KMS-11 (cell line): Measurements from ENCODE around the gene RPTOR.

Experiments
- H2AFZ ChIP-seq: fragments of 200-600 bp; sonication (generic); 2 replicates; pipeline ENCODE4 v1.6.1; 2016; ENCODE audit warnings: antibody characterized with exemption, mixed run types, low read depth
- H3K27ac ChIP-seq: fragments of 200-600 bp; sonication (generic); 2 replicates; pipeline ENCODE4 v1.6.1; 2016; ENCODE audit warnings: mild to moderate bottlenecking, mixed run types
- H3K27me3 ChIP-seq: fragments of 200-600 bp; sonication (generic); 2 replicates; pipeline ENCODE4 v1.6.1; 2017; ENCODE audit warnings: mild to moderate bottlenecking, low read depth, mixed run types, moderate library complexity; ENCODE audit not compliant: insufficient read depth
- H3K36me3 ChIP-seq: fragments of 200-600 bp; sonication (generic); 2 replicates; pipeline ENCODE4 v1.6.1; 2017; ENCODE audit warnings: mild to moderate bottlenecking, mixed run types; ENCODE audit not compliant: insufficient read depth
- H3K4me1 ChIP-seq: fragments of 200-600 bp; sonication (generic); 2 replicates; pipeline ENCODE4 v1.6.1; 2016; ENCODE audit warnings: mild to moderate bottlenecking, low read depth, mixed run types; ENCODE audit not compliant: poor library complexity, severe bottlenecking
- H3K4me2 ChIP-seq: fragments of 200-600 bp; sonication (generic); 2 replicates; pipeline ENCODE4 v1.7.0; 2016; ENCODE audit warnings: mild to moderate bottlenecking, mixed run types
- H3K4me3 ChIP-seq: fragments of 200-600 bp; sonication (generic); IDR thresholded peaks from 2 replicates; pipeline ENCODE4 v1.6.1; 2017; ENCODE audit warnings: low read depth, low read length, mixed read lengths; ENCODE audit not compliant: insufficient read depth
- H3K79me2 ChIP-seq: fragments of 200-600 bp; sonication (generic); 2 replicates; pipeline ENCODE4 v1.6.1; 2016; ENCODE audit warnings: low read depth, mixed run types; ENCODE audit not compliant: insufficient read depth
- H3K9ac ChIP-seq: fragments of 200-600 bp; sonication (generic); 2 replicates; pipeline ENCODE4 v1.6.1; 2016; ENCODE audit warnings: mild to moderate bottlenecking, mixed run types
- H4K20me1 ChIP-seq: fragments of 200-600 bp; sonication (generic); 2 replicates; pipeline ENCODE4 v1.6.1; 2016; ENCODE audit warnings: mild to moderate bottlenecking, mixed run types; ENCODE audit not compliant: insufficient read depth
- CTCF ChIP-seq: fragments of 200-600 bp; sonication (generic); conservative IDR thresholded peaks from 2 replicates; pipeline ENCODE4 v1.6.1; 2017; ENCODE audit warnings: low read depth, mild to moderate bottlenecking, antibody characterized with exemption, low read length, moderate library complexity, mixed read lengths

Gene RPTOR

DNA sequence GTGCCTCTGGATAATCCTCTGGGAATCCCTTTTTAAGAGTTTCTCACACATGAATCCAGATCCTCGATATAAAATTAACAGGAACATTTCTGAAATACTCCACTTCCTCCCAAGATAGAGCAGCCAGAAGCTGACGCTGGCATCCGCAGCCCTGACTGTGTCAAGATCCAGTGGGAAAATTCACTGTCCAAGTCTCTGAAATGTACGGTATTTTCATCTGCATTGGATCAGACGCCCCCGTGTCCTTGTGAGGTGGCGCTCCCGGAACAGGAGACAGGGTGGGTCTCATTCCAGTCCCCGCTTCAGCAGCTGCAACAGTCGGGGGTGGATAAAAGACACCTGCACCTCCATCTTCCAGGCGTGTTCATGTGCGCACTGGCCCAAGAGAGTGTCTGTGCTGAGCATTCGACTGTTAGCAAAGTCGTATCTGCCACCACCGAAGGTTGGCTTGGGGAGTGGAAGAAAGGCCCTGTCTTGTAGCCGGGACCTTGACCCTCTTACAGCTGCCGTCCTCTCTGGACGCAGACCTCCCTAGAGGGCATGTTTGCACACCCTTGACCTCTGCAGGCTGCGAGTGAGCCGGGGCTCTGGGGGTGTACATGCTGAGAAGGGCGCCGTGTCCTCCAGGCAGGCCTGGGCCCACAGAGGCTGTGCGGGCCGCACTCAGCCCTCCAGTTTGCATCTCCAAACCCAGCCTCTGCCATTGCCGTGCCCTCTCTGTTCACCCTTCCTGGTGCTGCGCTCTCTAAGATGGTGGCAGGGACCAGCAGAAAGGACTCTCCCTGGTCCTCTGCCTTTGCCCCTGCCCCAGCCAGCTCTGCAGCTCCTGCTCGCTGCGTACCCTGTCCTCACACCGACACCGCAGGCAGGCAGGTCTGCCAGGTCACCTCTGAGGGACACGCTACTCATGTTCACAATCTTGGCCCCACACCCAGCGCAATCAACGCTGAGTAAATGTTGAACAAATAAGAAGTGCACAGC lies 375.0 kb downstream of the RPTOR start:
- Histone ChIP-seq H4K20me1 (no peaks in the 10 kb centered on the region), H3K9ac (no peak overlapping the region), H3K36me3 (no peaks in the 10 kb centered on the region), H3K27me3 (no peaks in the 10 kb centered on the region), H2AFZ (no peak overlapping the region), H3K4me1 (no peaks in the 10 kb centered on the region), H3K4me3 (no peak overlapping the region), H3K79me2 (no peaks in the 10 kb centered on the region), H3K4me2 (no peak overlapping the region), H3K27ac (no peak overlapping the region)
- TF ChIP-seq CTCF = no peak

DNA sequence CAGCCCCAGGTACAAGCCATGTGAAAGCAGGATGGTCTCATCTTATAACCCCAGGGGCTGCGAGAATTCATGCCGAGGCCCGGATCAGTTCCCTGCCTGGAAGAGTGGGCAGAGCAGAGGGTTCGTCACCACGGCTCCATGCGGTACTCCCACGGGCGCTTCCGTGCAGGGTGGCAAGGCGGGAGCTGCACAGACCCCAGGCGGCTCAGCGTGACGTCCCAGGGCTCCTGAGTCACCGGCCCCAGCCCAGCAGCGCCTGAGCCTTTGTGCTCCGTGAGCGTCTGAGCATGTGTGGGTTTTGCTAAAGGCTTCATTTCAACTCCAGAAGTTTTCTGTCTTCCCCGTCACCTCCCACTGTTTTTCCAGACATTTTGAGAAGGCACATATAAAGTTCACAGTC lies 375.8 kb downstream of the RPTOR start:
- Histone ChIP-seq H3K9ac (no peak overlapping the region), H3K4me3 (no peak overlapping the region), H4K20me1 (no peaks in the 10 kb centered on the region), H3K27me3 (no peaks in the 10 kb centered on the region), H3K4me2 (no peak overlapping the region), H2AFZ (no peak overlapping the region), H3K4me1 (no peaks in the 10 kb centered on the region), H3K27ac (no peak overlapping the region), H3K36me3 (no peaks in the 10 kb centered on the region), H3K79me2 (no peaks in the 10 kb centered on the region)
- no peak for TF ChIP-seq CTCF

GRCh38 chr17:80921159-80921558 lies 376.5 kb downstream of the RPTOR start:
- H3K36me3 ChIP-seq = no peaks in the 10 kb centered on the region
- H3K27ac ChIP-seq = no peak overlapping the region
- H3K4me1 ChIP-seq = no peaks in the 10 kb centered on the region
- H3K4me3 ChIP-seq = no peak overlapping the region
- TF ChIP-seq CTCF = no peak
- H2AFZ ChIP-seq = no peak overlapping the region
- H3K4me2 ChIP-seq = no peak overlapping the region
- no peak overlapping the region for H3K9ac ChIP-seq
- H3K27me3 ChIP-seq = no peaks in the 10 kb centered on the region
- H4K20me1 ChIP-seq = no peaks in the 10 kb centered on the region
- no peaks in the 10 kb centered on the region for H3K79me2 ChIP-seq

DNA sequence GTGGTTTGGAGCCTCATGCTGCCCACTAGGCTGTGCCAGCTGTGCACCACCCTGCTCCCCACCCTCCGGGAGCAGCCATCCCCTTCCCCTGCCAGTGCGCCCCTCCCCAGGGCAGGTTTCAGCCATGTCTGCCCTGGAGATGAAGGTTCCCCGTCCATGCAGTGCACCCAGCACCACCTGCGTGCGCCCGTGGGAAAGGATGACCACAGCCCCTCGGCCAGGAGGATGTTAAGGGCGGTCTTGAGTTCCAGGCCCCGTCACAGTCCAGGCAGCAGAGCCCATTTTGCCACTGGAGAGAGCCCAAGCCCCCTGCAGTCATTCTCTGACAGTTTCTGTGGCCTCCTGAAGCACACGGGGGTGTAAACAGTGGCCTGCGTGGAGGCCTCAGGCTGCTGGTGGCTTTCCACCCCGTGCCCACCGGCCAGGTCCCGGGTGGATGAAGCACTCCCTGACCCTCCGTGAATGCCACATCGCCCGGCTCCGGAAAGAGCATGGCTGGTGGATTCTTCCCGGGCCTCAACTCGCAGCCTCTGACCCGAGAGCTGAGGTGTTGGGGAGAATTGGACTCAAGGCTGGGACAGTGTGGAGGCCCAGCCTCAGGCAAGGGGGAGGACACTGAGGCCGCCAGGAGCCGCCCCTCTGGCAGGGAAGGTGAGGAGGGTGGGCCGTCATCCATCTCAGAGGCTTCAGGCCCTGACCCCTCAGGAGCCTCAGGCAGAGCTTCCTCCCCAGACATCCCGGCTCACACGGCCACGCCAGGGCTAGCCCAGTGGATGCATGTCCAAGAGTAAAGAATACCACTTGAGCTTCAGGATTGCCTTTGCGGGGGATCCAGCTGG lies 377.3 kb downstream of the RPTOR start:
- H3K27ac ChIP-seq = no peak overlapping the region
- H3K4me3 ChIP-seq = no peak overlapping the region
- no peak overlapping the region for H2AFZ ChIP-seq
- H3K9ac ChIP-seq = no peak overlapping the region
- H3K4me2 ChIP-seq = no peak overlapping the region
- no peak for TF ChIP-seq CTCF
- H3K4me1 ChIP-seq = no peaks in the 10 kb centered on the region
- H3K27me3 ChIP-seq = no peaks in the 10 kb centered on the region
- H3K36me3 ChIP-seq = no peaks in the 10 kb centered on the region
- no peaks in the 10 kb centered on the region for H4K20me1 ChIP-seq
- no peaks in the 10 kb centered on the region for H3K79me2 ChIP-seq
